ENCODE measurements around the gene TRIM3. TPM values are rescaled to one million over a fixed set of nuclear protein-coding genes. Genes with fewer than 3 reads are reported as not detected.

TRIM3 gene
- polyA plus RNA-seq, 3 donors = 11.5 to 16.6 (median 12.8) TPM

- 4 to 6% (median 6%) methylated on average over 13 of the region's 13 CpGs for WGBS, 3 donors
- peak overlapping the region; percentile 3 for H3K27ac ChIP-seq (ENCODE audit: low read depth, low read length)
These were observed 8.2 kb upstream of the TRIM3 start for GRCh38 chr11:6481924-6482275.

GRCh38 chr11:6481012-6481923 is 7.5 kb upstream of the TRIM3 start, which contains the start of the genes ARFIP2 and TIMM10B:
Gene ARFIP2, minus strand, starts transcription at chr11:6481331. Its CDS starts 910 bp downstream, at chr11:6480421.
Gene TIMM10B, plus strand, starts transcription at chr11:6481501. Its CDS starts 16 bp downstream, at chr11:6481517.
- peak within 1 kb of the TSS; percentile 21 for H3K27ac ChIP-seq (ENCODE audit: low read depth, low read length)
- WGBS, 3 donors = 0 to 1% (median 0%) methylated on average over 66 of the region's 66 CpGs

- WGBS, 3 donors = 26 to 76% (median 58%) methylated on average over 9 of the region's 9 CpGs
- peak overlapping the region; percentile 21 for H3K27ac ChIP-seq (ENCODE audit: low read depth, low read length)
These were observed 6.7 kb upstream of the TRIM3 start for GRCh38 chr11:6480299-6480914.

DNA sequence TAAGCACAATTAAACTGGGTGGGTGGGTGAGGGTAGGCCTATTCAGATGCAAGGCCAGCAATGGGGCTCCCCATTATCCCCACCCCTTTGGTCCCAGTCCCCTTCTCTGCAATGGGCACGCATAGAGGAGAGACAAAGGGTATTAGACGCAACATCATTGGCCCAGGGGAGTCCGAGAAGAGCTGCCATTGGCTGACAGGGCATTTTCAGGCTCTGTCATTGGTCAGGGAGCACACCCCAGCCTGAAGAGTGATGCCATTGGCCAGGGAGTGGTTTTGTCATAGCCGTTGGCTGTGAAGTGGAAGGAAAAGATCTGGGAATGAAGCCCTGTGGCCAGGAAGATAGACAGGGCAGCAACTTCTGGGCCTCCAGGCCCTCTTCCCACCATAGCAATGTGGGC is 2.8 kb upstream of the TRIM3 start:
- 94 to 97% (median 96%) methylated on average over 4 of the region's 4 CpGs for WGBS, 3 donors
- no peak overlapping the region for H3K27ac ChIP-seq (ENCODE audit: low read depth, low read length)

GRCh38 chr11:6475936-6476335 is 2.2 kb upstream of the TRIM3 start:
- 33 to 73% (median 60%) methylated on average over 5 of the region's 5 CpGs for WGBS, 3 donors
- H3K27ac ChIP-seq (ENCODE audit: low read depth, low read length) = no peak overlapping the region

DNA sequence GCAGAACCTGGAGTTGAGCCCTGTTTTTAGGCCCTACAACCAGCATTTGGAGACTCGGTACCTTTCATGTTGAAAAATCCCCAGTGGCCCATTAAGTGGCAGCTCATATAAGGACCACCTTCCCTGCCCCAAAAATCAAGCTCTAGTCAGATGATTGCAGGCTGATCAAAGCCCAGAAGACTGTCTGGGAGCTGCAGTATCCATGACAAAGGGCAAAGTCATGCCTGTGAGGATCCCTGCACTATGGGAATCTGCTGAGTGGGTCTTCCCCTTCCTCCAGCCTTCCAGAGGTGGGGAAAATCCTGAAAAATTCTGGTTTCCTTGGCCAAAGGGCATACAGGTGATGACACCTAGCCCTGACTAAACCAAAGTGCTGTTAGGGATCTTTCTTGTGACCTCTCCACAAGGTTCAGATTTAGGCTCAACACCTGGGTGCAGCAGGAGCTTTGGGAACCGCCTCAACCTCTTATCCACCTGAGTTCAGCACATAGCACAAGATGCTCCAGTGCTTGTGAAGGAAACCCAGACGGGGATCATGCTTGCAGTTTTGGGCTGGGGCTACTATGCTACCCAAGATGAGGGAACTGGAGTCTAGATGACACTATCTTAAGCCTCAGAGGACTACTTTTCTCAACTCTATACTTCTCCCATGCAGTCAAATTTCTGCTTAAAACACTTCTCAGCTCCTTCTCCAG is 1.2 kb upstream of the TRIM3 start:
- 69 to 77% (median 77%) methylated on average over 3 of the region's 3 CpGs for WGBS, 3 donors
- H3K27ac ChIP-seq (ENCODE audit: low read depth, low read length) = no peak overlapping the region

DNA sequence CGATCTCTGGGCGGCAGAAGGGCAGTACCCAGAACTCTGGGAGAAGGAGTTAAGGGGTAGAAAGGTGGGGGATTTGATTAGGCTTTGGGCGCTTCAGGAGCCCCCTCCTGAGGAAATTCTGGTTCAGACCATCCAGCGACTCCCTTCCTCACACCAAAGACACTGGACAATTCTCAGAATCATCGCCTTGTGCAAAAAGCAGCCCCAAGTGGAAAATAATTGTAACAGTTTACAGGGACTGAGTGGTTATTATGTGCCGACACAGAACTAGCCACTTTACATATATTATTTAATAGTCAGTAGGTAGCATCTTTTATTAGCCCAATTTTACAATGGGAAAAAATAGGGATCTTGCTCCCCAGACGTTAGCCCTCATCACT is 662 bp upstream of the TRIM3 start:
- peak overlapping the region; percentile 51 for H3K27ac ChIP-seq (ENCODE audit: low read depth, low read length)
- 28 to 31% (median 29%) methylated on average over 7 of the region's 7 CpGs for WGBS, 3 donors

- H3K27ac ChIP-seq (ENCODE audit: low read depth, low read length) = no peak overlapping the region
- 33 to 49% (median 47%) methylated on average over 1 of the region's 1 CpG for WGBS, 3 donors
These were observed 807 bp downstream of the TRIM3 start for GRCh38 chr11:6472934-6473333.

DNA sequence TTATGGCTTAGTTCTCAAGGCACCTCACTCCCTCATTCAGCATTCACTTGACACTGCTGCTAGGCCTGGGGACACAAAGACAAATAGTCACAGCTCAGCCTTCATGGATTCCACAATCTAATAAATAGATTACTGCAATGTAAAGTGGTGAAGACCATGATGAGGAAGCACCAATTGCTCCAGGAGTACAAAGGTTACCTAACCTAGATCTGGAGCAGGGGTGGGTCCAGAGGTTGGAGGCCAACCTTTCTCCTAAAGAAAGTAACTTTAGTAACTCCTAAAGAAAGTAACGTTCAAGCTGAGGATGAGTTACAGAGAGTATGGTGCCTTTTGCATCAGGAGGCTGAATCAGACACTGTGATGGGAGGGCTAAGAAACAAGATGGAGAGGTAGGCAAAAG is 4.1 kb downstream of the TRIM3 start:
- 86 to 94% (median 92%) methylated on average over 1 of the region's 1 CpG for WGBS, 3 donors

DNA sequence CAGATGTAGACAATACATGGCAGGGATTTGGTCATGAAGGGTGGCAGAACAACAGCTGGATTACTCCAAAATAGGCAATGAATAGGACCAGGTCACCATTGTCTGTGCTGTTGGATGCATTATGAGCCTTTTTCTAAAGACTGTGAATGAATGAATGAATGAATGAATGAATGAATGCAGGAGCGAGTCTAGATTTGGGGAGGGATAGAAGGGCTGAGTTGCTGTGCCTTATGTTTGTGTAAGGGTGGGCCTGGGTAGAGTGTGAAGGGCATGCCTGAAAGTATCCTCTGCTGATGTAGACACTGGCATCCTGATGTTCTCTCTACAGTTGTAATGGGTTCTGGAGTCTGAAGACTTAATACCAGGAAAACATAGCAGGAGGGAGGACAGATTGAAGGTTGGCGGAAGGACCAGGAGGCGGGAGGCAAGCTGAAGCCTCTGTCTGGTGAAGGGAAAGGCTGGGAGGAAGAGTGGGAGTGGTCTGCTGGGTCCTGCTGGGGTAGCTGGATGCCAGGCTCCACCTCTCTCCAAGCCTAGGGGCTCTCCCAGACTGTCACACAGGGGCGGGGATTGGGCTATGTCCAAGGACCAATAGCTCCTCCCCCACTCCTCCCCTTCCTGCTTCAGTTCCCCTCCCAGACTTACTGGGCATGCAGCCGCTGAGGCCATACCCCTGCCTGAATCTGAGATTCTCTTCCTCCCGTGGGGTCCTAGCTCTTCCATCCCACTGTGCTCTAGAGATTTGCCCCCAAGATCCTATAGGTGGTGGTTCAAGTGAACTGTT is 4.8 kb downstream of the TRIM3 start:
- H3K27ac ChIP-seq (ENCODE audit: low read depth, low read length) = no peak overlapping the region
- WGBS, 3 donors = 16 to 42% (median 24%) methylated on average over 6 of the region's 6 CpGs

More for the DNA sequence above, 4.1 kb downstream of the TRIM3 start:
- H3K27ac ChIP-seq (ENCODE audit: low read depth, low read length) = no peak overlapping the region

GRCh38 chr11:6459099-6459450 is 14.7 kb downstream of the TRIM3 start:
- WGBS, 3 donors = 83 to 91% (median 89%) methylated on average over 1 of the region's 1 CpG
- no peak overlapping the region for H3K27ac ChIP-seq (ENCODE audit: low read depth, low read length)

DNA sequence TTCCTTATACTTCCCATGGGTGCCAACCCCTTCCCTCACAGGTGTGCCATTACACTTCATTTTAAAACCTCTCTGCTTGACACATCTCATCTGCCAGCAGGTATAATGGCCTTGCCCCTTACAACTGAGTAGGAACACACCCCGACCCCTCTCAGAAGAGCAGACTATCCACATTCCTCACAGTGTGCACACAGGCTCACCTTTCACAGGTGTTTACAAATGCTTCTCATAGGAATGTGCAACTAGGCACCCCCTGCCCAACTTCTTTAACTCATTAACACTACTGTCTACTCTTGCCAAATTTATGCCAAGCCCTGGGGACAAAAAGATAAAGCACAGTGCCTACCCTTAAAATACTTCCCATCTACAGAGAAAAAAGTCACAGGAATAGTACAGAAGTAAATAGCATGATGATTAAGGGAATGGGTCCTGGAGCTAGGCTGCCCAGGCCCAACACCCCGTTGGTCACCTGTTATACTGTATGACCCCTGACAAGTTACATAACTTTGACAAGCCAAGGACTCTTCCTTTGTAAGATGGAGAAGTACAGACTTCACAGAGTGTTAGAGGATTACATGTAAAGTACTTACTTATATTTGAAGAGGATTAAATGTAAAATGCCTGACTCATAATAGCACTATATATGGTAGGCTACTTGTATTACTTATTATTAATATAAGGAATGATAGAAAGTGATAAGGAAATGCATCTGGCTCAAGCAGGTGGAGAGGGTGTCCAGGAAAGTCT is 15.2 kb downstream of the TRIM3 start:
- 52 to 91% (median 83%) methylated on average over 2 of the region's 2 CpGs for WGBS, 3 donors
- no peak overlapping the region for H3K27ac ChIP-seq (ENCODE audit: low read depth, low read length)

DNA sequence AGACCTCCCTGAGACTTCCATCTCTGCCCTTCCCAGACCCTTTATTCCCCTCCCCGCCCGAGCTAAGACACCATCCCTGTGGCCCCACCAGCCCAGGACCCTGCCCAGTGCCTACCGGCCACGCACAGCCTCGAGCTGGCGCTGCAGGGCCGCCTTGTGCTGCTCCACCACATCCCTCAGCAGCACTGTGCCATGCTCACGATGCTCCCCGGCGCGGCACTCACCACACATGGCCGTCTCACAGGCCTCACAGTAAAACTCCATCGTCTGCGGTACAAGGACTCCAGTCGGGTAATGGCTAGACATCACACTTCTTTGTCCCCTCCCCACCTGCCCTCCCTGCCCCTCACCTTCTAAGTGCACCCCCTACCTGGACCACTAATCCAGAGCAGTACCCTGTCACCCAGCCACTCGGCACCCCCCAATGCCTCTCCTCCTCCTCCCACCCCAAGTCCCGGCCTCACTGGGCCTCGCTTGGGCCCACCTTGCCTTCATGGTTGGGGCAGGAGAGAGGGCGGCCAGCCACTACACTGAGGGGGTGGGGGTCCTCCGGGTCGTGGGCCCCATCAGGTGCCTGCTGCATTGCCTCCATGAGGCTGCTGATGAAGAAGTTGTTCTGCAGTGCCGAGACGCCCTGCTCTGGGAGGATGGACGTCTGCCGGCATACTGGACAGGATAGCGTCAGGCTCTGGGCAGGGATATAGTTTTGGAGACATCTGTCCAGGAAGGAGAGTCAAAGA is 16.0 kb downstream of the TRIM3 start:
- H3K27ac ChIP-seq (ENCODE audit: low read depth, low read length) = no peak overlapping the region
- 91 to 97% (median 94%) methylated on average over 26 of the region's 26 CpGs for WGBS, 3 donors

- 96 to 97% (median 97%) methylated on average over 56 of the region's 56 CpGs for WGBS, 3 donors
- H3K27ac ChIP-seq (ENCODE audit: low read depth, low read length) = no peak overlapping the region
These were observed 17.2 kb downstream of the TRIM3 start for GRCh38 chr11:6456361-6457073.

DNA sequence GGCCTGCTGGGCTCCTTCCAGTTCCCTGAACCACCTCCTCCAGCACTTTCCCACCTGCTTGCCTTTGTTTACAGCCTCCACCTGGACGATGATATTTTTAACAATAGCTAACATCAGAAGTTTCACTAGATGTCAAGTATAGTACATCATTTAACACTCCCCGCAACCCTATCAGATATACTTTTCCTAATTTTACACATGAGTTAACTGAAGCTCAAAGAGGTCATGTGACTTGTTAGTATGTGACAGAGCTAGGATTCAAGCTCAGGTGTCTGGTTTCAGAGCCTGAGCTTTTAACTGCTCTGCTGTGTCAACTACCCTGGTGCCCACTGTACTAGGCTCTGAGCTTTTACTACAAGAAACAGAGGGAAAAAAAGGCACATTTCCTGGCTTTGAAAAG is 18.7 kb downstream of the TRIM3 start:
- H3K27ac ChIP-seq (ENCODE audit: low read depth, low read length) = no peak overlapping the region
- 62 to 89% (median 69%) methylated on average over 2 of the region's 2 CpGs for WGBS, 3 donors

GRCh38 chr11:6453152-6453551 is 20.6 kb downstream of the TRIM3 start:
- H3K27ac ChIP-seq (ENCODE audit: low read depth, low read length) = no peak overlapping the region
- 91 to 96% (median 95%) methylated on average over 2 of the region's 2 CpGs for WGBS, 3 donors

- H3K27ac ChIP-seq (ENCODE audit: low read depth, low read length) = no peak overlapping the region
- WGBS, 3 donors = 75 to 88% (median 84%) methylated on average over 3 of the region's 3 CpGs
These were observed 21.5 kb downstream of the TRIM3 start for GRCh38 chr11:6452219-6452618.
